HepG2 (cell line): ENCODE measurements around the gene CCDC34. TPM values are rescaled to one million over a fixed set of nuclear protein-coding genes. Genes with fewer than 3 reads are reported as not detected.
A peak's percentile ranks its signal among the peaks of the same experiment; 100 is the strongest.

Source experiments
- AGO1 ChIP-seq: fragments of 200-400 bp; formaldehyde crosslinking; IDR thresholded peaks from 2 replicates; pipeline ENCODE4 v1.6.1; 2017; ENCODE audit warnings: mild to moderate bottlenecking, low read depth, low read length, moderate library complexity; ENCODE audit not compliant: poor library complexity, severe bottlenecking
- AKAP8 ChIP-seq: sonication (generic); formaldehyde crosslinking; IDR thresholded peaks from 2 replicates; pipeline ENCODE4 v1.5.1; 2020; ENCODE audit warnings: mild to moderate bottlenecking, missing genetic modification reagents
- BRCA1 ChIP-seq: sonication (generic); formaldehyde crosslinking; IDR thresholded peaks from 2 replicates; pipeline ENCODE4 v1.4.0; 2020; ENCODE audit warnings: missing genetic modification reagents
- ETV6 ChIP-seq: sonication (generic); formaldehyde crosslinking; conservative IDR thresholded peaks from 2 replicates; pipeline ENCODE4 v1.4.0; 2020; ENCODE audit warnings: missing genetic modification reagents
- MAF1 ChIP-seq: sonication (generic); formaldehyde crosslinking; IDR thresholded peaks from 2 replicates; pipeline ENCODE4 v1.5.0; 2020; ENCODE audit warnings: missing genetic modification reagents, borderline replicate concordance
- MAFK ChIP-seq, 2 experiments: IDR thresholded peaks in 1 of 2; conservative IDR thresholded peaks in 1 of 2; 2 replicates each; pipeline ENCODE4 v1.6.1; 2011; ENCODE audit warnings: improper control_type of control experiment in 2 of 2, low read length in 2 of 2
- MBNL3 ChIP-seq: fragments of 250-450 bp; sonication (Bioruptor Pico); conservative IDR thresholded peaks from 2 replicates; pipeline ENCODE4 v1.8.0; 2022; ENCODE audit warnings: mild to moderate bottlenecking, inconsistent platforms
- MIER2 ChIP-seq: IDR thresholded peaks from 2 replicates; pipeline ENCODE4 v1.6.1; 2016; ENCODE audit warnings: missing biosample characterization, missing genetic modification reagents
- NCOA2 ChIP-seq: sonication (generic); formaldehyde crosslinking; IDR thresholded peaks from 2 replicates; pipeline ENCODE4 v1.8.0; 2022; ENCODE audit warnings: inconsistent platforms
- NFE2 ChIP-seq: sonication (generic); formaldehyde crosslinking; IDR thresholded peaks from 2 replicates; pipeline ENCODE4 v1.4.0; 2020; ENCODE audit warnings: missing genetic modification reagents
- SMAD1 ChIP-seq: sonication (generic); formaldehyde crosslinking; IDR thresholded peaks from 2 replicates; pipeline ENCODE4 v1.4.0; 2020; ENCODE audit warnings: missing genetic modification reagents, low read depth, mild to moderate bottlenecking, borderline replicate concordance
- YY1 ChIP-seq: IDR thresholded peaks from 2 replicates; pipeline ENCODE4 v1.6.1; 2011; ENCODE audit warnings: low read length, low read depth, moderate library complexity, mild to moderate bottlenecking; ENCODE audit not compliant: insufficient read depth, insufficient replicate concordance
- ZNF160 ChIP-seq: sonication (generic); formaldehyde crosslinking; IDR thresholded peaks from 2 replicates; pipeline ENCODE4 v1.8.0; 2022; ENCODE audit warnings: mild to moderate bottlenecking, inconsistent platforms, missing genetic modification reagents
- ZNF44 ChIP-seq: sonication (generic); formaldehyde crosslinking; IDR thresholded peaks from 2 replicates; pipeline ENCODE4 v1.5.1; 2020; ENCODE audit warnings: mild to moderate bottlenecking, missing genetic modification reagents
- ZNF577 ChIP-seq: sonication (generic); formaldehyde crosslinking; IDR thresholded peaks from 2 replicates; pipeline ENCODE4 v1.4.0; 2020; ENCODE audit warnings: mild to moderate bottlenecking, low read depth, missing genetic modification reagents, borderline replicate concordance
- ZNF615 ChIP-seq: sonication (generic); formaldehyde crosslinking; IDR thresholded peaks from 2 replicates; pipeline ENCODE4 v1.5.0; 2020; ENCODE audit warnings: mild to moderate bottlenecking, missing genetic modification reagents, borderline replicate concordance
- ZNF776 ChIP-seq: sonication (generic); formaldehyde crosslinking; IDR thresholded peaks from 2 replicates; pipeline ENCODE4 v1.4.0; 2020; ENCODE audit warnings: mild to moderate bottlenecking, missing genetic modification reagents
- polyA plus RNA-seq, 8 experiments: library from polyadenylated mRNA; depleted of rRNA in 3 of 8; stranded (reverse) in 7 of 8; unstranded in 1 of 8; fragments of >200 nt; fragmentation: Illumina TruSeq in 4 of 8; extraction: Trizol in 4 of 8; gene quantifications; 2 replicates each; pipeline versions ENCODE4 v1.2.1 to v1.2.3, GENCODE V29; 2011 to 2016; ENCODE audit warnings: low read depth in 4 of 8, missing spikeins in 1 of 8, mixed read lengths in 1 of 8; ENCODE audit not compliant: insufficient read depth in 1 of 8
- total RNA-seq, 5 experiments: library from RNA; depleted of rRNA; stranded (reverse); fragments of >200 nt; fragmentation: Illumina TruSeq; extraction: Trizol; gene quantifications; 2 replicates each; pipeline ENCODE4 v1.2.3, GENCODE V29; 2016; ENCODE audit warnings: low read depth in 1 of 5
- TF ChIP-seq, protein P1 (sequence below): sonication (generic); formaldehyde crosslinking; IDR thresholded peaks from 2 replicates; pipeline ENCODE4 v1.4.0; 2020; ENCODE audit warnings: missing genetic modification reagents, borderline replicate concordance
- TF ChIP-seq, protein P2 (sequence below): sonication (generic); formaldehyde crosslinking; IDR thresholded peaks from 2 replicates; pipeline ENCODE4 v1.8.0; 2022; ENCODE audit warnings: mild to moderate bottlenecking, missing genetic modification reagents
- TF ChIP-seq, protein P3 (sequence below): IDR thresholded peaks from 2 replicates; pipeline ENCODE4 v1.6.1; 2016; ENCODE audit warnings: mild to moderate bottlenecking
- TF ChIP-seq, protein P4 (sequence below): IDR thresholded peaks from 2 replicates; pipeline ENCODE4 v1.6.1; 2018; ENCODE audit warnings: missing genetic modification reagents, mild to moderate bottlenecking, missing compliant biosample characterization
- TF ChIP-seq, protein P5 (sequence below): sonication (generic); formaldehyde crosslinking; IDR thresholded peaks from 2 replicates; pipeline ENCODE4 v1.4.0; 2020; ENCODE audit warnings: missing genetic modification reagents

Gene CCDC34
- total and polyA plus RNA-seq, 2 of the 13 experiments (the other 11 are each of a cell fraction or from before 2014, with no cell fraction given): 7.6 to 34.3 TPM

DNA sequence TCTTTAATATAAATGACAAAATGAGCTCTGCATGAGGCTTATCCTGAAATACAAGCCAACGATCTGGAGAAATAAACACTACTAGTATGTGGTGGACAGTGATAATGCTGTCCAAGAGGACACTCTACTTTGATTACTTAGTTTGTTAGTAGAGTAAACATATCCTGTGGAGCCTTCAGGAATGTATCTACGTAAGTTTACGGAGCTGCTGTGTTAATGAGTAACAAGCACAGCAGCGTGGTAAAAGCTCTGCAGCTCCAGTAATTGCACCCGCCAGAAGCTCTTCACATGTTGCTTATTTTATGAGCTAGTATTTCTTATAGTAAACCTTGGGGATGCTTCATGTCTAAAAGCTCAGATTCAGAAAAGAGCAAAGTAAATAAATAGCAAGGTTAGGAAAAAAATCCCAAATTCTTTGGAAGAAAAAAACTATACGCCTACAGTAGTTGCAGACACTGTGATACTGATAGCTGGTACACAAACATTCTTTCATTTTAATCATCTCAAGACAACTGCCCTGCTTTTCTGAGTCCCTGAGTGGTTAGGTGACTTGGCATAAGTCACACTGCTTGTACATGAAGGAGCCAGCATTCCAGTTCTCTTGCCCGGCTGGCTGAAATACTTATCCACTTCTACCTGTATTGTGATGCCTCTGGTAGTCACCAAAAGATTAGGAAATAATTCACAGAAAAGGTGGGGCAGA lies 32.7 kb upstream of the CCDC34 start (continued):
- TF ChIP-seq MAFK (conservative IDR thresholded peaks at IDR 0.05 in 1 of 2, IDR thresholded peaks at IDR 0.05 in 1 of 2; ENCODE audit: low read length in 2 of 2) (no peak), ZNF577 (CRISPR knock-in tag) (no peak), BRCA1 (CRISPR knock-in tag) (no peak), NCOA2 (CRISPR knock-in tag) (peak; percentile 80), ZNF160 (no peak), AGO1 (no peak), ZNF776 (CRISPR knock-in tag) (no peak), ZNF615 (CRISPR knock-in tag) (no peak), MAF1 (CRISPR knock-in tag) (no peak), MIER2 (CRISPR knock-in tag) (no peak), MBNL3 (CRISPR knock-in tag) (no peak), ZNF44 (CRISPR knock-in tag) (peak; percentile 16; the same call in 1 of the 2 replicates), ETV6 (CRISPR knock-in tag) (no peak), SMAD1 (CRISPR knock-in tag) (no peak), AKAP8 (CRISPR knock-in tag) (no peak), YY1 (no peak), NFE2 (CRISPR knock-in tag) (no peak)
- TF ChIP-seq, protein P1, sequence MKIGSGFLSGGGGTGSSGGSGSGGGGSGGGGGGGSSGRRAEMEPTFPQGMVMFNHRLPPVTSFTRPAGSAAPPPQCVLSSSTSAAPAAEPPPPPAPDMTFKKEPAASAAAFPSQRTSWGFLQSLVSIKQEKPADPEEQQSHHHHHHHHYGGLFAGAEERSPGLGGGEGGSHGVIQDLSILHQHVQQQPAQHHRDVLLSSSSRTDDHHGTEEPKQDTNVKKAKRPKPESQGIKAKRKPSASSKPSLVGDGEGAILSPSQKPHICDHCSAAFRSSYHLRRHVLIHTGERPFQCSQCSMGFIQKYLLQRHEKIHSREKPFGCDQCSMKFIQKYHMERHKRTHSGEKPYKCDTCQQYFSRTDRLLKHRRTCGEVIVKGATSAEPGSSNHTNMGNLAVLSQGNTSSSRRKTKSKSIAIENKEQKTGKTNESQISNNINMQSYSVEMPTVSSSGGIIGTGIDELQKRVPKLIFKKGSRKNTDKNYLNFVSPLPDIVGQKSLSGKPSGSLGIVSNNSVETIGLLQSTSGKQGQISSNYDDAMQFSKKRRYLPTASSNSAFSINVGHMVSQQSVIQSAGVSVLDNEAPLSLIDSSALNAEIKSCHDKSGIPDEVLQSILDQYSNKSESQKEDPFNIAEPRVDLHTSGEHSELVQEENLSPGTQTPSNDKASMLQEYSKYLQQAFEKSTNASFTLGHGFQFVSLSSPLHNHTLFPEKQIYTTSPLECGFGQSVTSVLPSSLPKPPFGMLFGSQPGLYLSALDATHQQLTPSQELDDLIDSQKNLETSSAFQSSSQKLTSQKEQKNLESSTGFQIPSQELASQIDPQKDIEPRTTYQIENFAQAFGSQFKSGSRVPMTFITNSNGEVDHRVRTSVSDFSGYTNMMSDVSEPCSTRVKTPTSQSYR (CRISPR knock-in tag): no peak
- TF ChIP-seq, protein P2, sequence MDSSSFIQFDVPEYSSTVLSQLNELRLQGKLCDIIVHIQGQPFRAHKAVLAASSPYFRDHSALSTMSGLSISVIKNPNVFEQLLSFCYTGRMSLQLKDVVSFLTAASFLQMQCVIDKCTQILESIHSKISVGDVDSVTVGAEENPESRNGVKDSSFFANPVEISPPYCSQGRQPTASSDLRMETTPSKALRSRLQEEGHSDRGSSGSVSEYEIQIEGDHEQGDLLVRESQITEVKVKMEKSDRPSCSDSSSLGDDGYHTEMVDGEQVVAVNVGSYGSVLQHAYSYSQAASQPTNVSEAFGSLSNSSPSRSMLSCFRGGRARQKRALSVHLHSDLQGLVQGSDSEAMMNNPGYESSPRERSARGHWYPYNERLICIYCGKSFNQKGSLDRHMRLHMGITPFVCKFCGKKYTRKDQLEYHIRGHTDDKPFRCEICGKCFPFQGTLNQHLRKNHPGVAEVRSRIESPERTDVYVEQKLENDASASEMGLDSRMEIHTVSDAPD (CRISPR knock-in tag): no peak
- TF ChIP-seq, protein P3, sequence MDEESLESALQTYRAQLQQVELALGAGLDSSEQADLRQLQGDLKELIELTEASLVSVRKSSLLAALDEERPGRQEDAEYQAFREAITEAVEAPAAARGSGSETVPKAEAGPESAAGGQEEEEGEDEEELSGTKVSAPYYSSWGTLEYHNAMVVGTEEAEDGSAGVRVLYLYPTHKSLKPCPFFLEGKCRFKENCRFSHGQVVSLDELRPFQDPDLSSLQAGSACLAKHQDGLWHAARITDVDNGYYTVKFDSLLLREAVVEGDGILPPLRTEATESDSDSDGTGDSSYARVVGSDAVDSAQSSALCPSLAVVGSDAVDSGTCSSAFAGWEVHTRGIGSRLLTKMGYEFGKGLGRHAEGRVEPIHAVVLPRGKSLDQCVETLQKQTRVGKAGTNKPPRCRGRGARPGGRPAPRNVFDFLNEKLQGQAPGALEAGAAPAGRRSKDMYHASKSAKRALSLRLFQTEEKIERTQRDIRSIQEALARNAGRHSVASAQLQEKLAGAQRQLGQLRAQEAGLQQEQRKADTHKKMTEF (CRISPR knock-in tag): 0 out of 2 replicates have a peak, but pooled peaks have one; percentile 52
- TF ChIP-seq, protein P4, sequence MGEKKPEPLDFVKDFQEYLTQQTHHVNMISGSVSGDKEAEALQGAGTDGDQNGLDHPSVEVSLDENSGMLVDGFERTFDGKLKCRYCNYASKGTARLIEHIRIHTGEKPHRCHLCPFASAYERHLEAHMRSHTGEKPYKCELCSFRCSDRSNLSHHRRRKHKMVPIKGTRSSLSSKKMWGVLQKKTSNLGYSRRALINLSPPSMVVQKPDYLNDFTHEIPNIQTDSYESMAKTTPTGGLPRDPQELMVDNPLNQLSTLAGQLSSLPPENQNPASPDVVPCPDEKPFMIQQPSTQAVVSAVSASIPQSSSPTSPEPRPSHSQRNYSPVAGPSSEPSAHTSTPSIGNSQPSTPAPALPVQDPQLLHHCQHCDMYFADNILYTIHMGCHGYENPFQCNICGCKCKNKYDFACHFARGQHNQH (CRISPR knock-in tag): no peak
- TF ChIP-seq, protein P5, sequence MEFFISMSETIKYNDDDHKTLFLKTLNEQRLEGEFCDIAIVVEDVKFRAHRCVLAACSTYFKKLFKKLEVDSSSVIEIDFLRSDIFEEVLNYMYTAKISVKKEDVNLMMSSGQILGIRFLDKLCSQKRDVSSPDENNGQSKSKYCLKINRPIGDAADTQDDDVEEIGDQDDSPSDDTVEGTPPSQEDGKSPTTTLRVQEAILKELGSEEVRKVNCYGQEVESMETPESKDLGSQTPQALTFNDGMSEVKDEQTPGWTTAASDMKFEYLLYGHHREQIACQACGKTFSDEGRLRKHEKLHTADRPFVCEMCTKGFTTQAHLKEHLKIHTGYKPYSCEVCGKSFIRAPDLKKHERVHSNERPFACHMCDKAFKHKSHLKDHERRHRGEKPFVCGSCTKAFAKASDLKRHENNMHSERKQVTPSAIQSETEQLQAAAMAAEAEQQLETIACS (CRISPR knock-in tag): no peak
